ENCODE measurements around the gene RIMKLB. TPM values are rescaled to one million over a fixed set of nuclear protein-coding genes. Genes with fewer than 3 reads are reported as not detected.

RIMKLB gene
- polyA plus RNA-seq, 1 donor (not counting 4 experiments of a cell fraction or from before 2014, with no cell fraction given): 51.1 TPM

GRCh38 chr12:8676651-8677050 is 21.1 kb upstream of the RIMKLB start:
- no peak overlapping the region for H3K27ac ChIP-seq (ENCODE audit: control insufficient read depth, insufficient read depth, low read length)
- dilution Hi-C loops (cut with MboI; ENCODE audit: extremely low pct_ligation_motif_present, low sequenced_read_pairs): no loop called here
- no peak for FAIRE-seq

DNA sequence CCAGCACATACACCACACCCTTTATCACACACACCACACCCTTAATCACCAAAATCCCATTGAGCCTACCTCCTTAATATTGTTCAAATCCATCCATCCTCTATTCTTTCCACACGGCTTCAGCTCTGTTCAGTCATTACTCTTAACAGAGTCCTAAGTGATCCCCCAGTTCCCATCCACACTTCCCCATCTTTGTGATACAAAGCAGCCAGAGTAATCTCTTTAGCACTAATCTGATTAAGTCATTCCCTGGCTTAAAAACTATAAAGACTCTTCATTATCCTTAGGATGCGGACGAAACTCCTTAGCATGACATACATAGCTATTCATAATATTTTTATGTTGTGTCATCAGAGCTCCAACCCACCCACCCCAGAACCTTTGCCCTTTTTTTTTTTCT is 20.4 kb upstream of the RIMKLB start:
- dilution Hi-C loops (cut with MboI; ENCODE audit: extremely low pct_ligation_motif_present, low sequenced_read_pairs): no loop called here
- no peak for FAIRE-seq
- H3K27me3 ChIP-seq (ENCODE audit: control insufficient read depth, extremely low read depth, insufficient read depth, low read length): no peaks in the 10 kb centered on the region
- no peak for DNase-seq (ENCODE audit: low read depth, low spot score)
- no peaks in the 10 kb centered on the region for H3K79me2 ChIP-seq (ENCODE audit: control insufficient read depth, insufficient read depth, low read length)
- no peak overlapping the region for H3K4me2 ChIP-seq (ENCODE audit: control insufficient read depth, extremely low read depth, insufficient read depth, low read depth, low read length)
- H3K27ac ChIP-seq (ENCODE audit: control insufficient read depth, insufficient read depth, low read length): no peak overlapping the region
- no peaks in the 10 kb centered on the region for H4K20me1 ChIP-seq (ENCODE audit: control insufficient read depth, extremely low read depth, insufficient read depth, low read length)
- H3K9me3 ChIP-seq (ENCODE audit: control insufficient read depth, low read depth, low read length): no peaks in the 10 kb centered on the region
- no peaks in the 10 kb centered on the region for H3K9me1 ChIP-seq (ENCODE audit: control insufficient read depth, extremely low read depth, insufficient read depth, low read length)
- H3K36me3 ChIP-seq (ENCODE audit: control insufficient read depth in 2 of 2, extremely low read depth in 1 of 2, insufficient read depth in 2 of 2, low read length in 2 of 2): no peaks in the 10 kb centered on the region
- no peak overlapping the region for H2AFZ ChIP-seq (ENCODE audit: control insufficient read depth, low read length)
- no peak for TF ChIP-seq CTCF (optimal IDR thresholded peaks at IDR 0.05 in 1 of 3, IDR thresholded peaks at IDR 0.05 in 1 of 3, conservative IDR thresholded peaks at IDR 0.05 in 1 of 3; ENCODE audit: extremely low read depth in 1 of 3, insufficient read depth in 2 of 3, low read length in 3 of 3)
- TF ChIP-seq EZH2 (IDR thresholded peaks at IDR 0.05; ENCODE audit: low read length): no peak
- no peak overlapping the region for H3K4me3 ChIP-seq (ENCODE audit: control insufficient read depth in 2 of 3, extremely low read depth in 1 of 3, insufficient read depth in 2 of 3, low read depth in 1 of 3, low read length in 3 of 3)
- no peak overlapping the region for H3K9ac ChIP-seq (ENCODE audit: control insufficient read depth, extremely low read depth, insufficient read depth, low read length)
- peaks cover 39% of the 10 kb centered on the region for H3K4me1 ChIP-seq (ENCODE audit: control insufficient read depth, extremely low read depth, insufficient read depth, low read length)

More at GRCh38 chr12:8676651-8677050, 21.1 kb upstream of the RIMKLB start:
- no peaks in the 10 kb centered on the region for H4K20me1 ChIP-seq (ENCODE audit: control insufficient read depth, extremely low read depth, insufficient read depth, low read length)
- no peak overlapping the region for H2AFZ ChIP-seq (ENCODE audit: control insufficient read depth, low read length)
- no peak for DNase-seq (ENCODE audit: low read depth, low spot score)
- H3K27me3 ChIP-seq (ENCODE audit: control insufficient read depth, extremely low read depth, insufficient read depth, low read length): no peaks in the 10 kb centered on the region
- no peak overlapping the region for H3K4me3 ChIP-seq (ENCODE audit: control insufficient read depth in 2 of 3, extremely low read depth in 1 of 3, insufficient read depth in 2 of 3, low read depth in 1 of 3, low read length in 3 of 3)
- H3K36me3 ChIP-seq (ENCODE audit: control insufficient read depth in 2 of 2, extremely low read depth in 1 of 2, insufficient read depth in 2 of 2, low read length in 2 of 2): no peaks in the 10 kb centered on the region
- no peaks in the 10 kb centered on the region for H3K9me3 ChIP-seq (ENCODE audit: control insufficient read depth, low read depth, low read length)
- H3K9ac ChIP-seq (ENCODE audit: control insufficient read depth, extremely low read depth, insufficient read depth, low read length): no peak overlapping the region
- no peaks in the 10 kb centered on the region for H3K9me1 ChIP-seq (ENCODE audit: control insufficient read depth, extremely low read depth, insufficient read depth, low read length)
- TF ChIP-seq CTCF (optimal IDR thresholded peaks at IDR 0.05 in 1 of 3, IDR thresholded peaks at IDR 0.05 in 1 of 3, conservative IDR thresholded peaks at IDR 0.05 in 1 of 3; ENCODE audit: extremely low read depth in 1 of 3, insufficient read depth in 2 of 3, low read length in 3 of 3) (no peak), EZH2 (IDR thresholded peaks at IDR 0.05; ENCODE audit: low read length) (no peak)
- H3K4me1 ChIP-seq (ENCODE audit: control insufficient read depth, extremely low read depth, insufficient read depth, low read length): peaks cover 36% of the 10 kb centered on the region
- H3K79me2 ChIP-seq (ENCODE audit: control insufficient read depth, insufficient read depth, low read length): no peaks in the 10 kb centered on the region
- H3K4me2 ChIP-seq (ENCODE audit: control insufficient read depth, extremely low read depth, insufficient read depth, low read depth, low read length): no peak overlapping the region
